ENCODE results near the gene CEP170.

The CEP170 gene

GRCh38 chr1:243268751-243269460 is 13.8 kb upstream of the CEP170 start:
- H3K4me3 ChIP-seq (ENCODE audit: low read depth, low read length) = no peak overlapping the region
- TF ChIP-seq, protein P1, sequence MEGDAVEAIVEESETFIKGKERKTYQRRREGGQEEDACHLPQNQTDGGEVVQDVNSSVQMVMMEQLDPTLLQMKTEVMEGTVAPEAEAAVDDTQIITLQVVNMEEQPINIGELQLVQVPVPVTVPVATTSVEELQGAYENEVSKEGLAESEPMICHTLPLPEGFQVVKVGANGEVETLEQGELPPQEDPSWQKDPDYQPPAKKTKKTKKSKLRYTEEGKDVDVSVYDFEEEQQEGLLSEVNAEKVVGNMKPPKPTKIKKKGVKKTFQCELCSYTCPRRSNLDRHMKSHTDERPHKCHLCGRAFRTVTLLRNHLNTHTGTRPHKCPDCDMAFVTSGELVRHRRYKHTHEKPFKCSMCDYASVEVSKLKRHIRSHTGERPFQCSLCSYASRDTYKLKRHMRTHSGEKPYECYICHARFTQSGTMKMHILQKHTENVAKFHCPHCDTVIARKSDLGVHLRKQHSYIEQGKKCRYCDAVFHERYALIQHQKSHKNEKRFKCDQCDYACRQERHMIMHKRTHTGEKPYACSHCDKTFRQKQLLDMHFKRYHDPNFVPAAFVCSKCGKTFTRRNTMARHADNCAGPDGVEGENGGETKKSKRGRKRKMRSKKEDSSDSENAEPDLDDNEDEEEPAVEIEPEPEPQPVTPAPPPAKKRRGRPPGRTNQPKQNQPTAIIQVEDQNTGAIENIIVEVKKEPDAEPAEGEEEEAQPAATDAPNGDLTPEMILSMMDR (IDR thresholded peaks at IDR 0.05; ENCODE audit: insufficient read depth, low read depth, low read length, missing control alignments) = no peak
- DNase-seq (ENCODE audit: low read depth) = no peak

- H3K4me3 ChIP-seq (ENCODE audit: low read depth, low read length) = no peak overlapping the region
- no peak for DNase-seq (ENCODE audit: low read depth)
- TF ChIP-seq, protein P1 (IDR thresholded peaks at IDR 0.05; ENCODE audit: insufficient read depth, low read depth, low read length, missing control alignments) = no peak
These were observed 13.0 kb upstream of the CEP170 start for GRCh38 chr1:243267914-243268653.

GRCh38 chr1:243267471-243267880 is 12.4 kb upstream of the CEP170 start:
- TF ChIP-seq, protein P1 (IDR thresholded peaks at IDR 0.05; ENCODE audit: insufficient read depth, low read depth, low read length, missing control alignments) = no peak
- no peak for DNase-seq (ENCODE audit: low read depth)
- H3K4me3 ChIP-seq (ENCODE audit: low read depth, low read length) = no peak overlapping the region

GRCh38 chr1:243266231-243266630 is 11.2 kb upstream of the CEP170 start:
- DNase-seq (ENCODE audit: low read depth) = no peak
- no peak overlapping the region for H3K4me3 ChIP-seq (ENCODE audit: low read depth, low read length)
- TF ChIP-seq, protein P1 (IDR thresholded peaks at IDR 0.05; ENCODE audit: insufficient read depth, low read depth, low read length, missing control alignments) = no peak

DNA sequence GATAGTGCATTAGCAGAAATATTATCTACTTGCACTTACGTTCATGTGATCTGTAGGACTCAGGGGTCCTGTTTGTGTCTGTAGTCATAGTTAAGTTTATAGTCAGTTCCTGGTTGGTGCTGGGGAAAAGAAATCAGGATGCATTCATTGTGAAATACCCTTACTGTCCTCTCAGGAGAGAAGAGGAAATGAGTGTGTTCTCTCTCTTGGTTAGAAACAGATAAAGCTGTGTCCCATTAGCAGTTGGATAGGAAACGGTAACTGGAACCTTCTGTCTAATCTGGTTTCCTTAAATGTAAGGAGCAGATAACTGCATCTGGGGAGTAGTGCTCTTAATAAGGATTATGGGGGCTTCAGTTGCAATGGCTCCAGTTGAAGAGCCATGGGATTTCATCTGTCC is 9.6 kb upstream of the CEP170 start:
- H3K4me3 ChIP-seq (ENCODE audit: low read depth, low read length) = no peak overlapping the region
- TF ChIP-seq, protein P1 (IDR thresholded peaks at IDR 0.05; ENCODE audit: insufficient read depth, low read depth, low read length, missing control alignments) = no peak
- DNase-seq (ENCODE audit: low read depth) = peak; percentile 38

GRCh38 chr1:243261390-243261789 is 6.3 kb upstream of the CEP170 start:
- H3K4me3 ChIP-seq (ENCODE audit: low read depth, low read length) = no peak overlapping the region
- no peak for DNase-seq (ENCODE audit: low read depth)
- TF ChIP-seq, protein P1 (IDR thresholded peaks at IDR 0.05; ENCODE audit: insufficient read depth, low read depth, low read length, missing control alignments) = no peak

Data from GM12865 (cell line).